ENCODE data around the gene ZFYVE28. TPM values are rescaled to one million over a fixed set of nuclear protein-coding genes. Genes with fewer than 3 reads are reported as not detected.

Gene ZFYVE28
- total RNA-seq, 2 experiments from 2014 or later = 26.2 to 28.0 TPM

DNA sequence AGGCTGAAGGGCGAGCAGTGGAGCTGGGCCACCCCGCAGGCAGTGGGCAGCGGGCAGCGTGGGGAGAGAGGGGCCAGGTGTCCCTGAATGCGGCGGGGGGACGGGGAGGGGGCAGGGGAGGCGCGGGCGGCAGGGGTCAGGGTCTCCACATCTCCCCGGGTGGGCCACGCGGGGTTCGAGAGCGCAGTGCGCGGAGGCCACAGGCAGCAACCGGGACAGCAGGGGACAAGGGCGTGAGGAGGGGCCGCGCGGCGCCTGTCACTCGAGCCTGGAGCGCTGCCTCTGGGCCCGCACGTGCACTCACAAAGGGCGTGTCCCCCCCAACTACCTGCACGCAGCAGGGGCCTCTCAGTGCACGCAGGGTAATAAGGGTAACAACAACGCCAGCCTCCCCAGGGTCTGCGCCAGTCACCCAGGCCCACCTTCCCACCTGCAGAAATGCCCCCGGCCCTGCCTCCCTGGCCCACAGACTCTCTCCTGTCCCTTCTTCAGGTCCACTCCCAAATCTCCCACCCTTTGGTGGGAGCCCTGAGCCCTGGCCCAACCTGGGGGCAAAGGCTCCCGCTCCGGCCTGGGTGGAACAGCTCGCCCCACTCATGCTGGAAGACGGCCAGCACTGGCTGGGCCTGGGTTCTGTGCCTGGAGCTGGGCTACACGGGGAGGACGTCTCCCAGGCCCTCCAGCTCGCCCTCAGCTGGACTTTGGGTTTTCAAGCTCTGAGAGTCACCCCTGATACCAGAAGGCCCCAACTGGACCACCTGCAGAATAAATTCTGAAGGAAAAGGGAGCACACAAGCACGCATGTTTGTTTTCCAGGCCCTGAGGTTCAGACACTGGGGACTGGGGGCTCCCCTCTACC, 53.2 kb downstream of the ZFYVE28 start:
- no peaks in the 10 kb centered on the region for H3K9me3 Mint-ChIP-seq
- H3K4me1 Mint-ChIP-seq (ENCODE audit: low read depth) = peaks cover 21% of the 10 kb centered on the region
- peak; percentile 41 for ATAC-seq (ENCODE audit: poor library complexity)
- peaks cover 35% of the 10 kb centered on the region for H3K4me1 ChIP-seq (ENCODE audit: insufficient read depth, low read length)
- no peaks in the 10 kb centered on the region for H3K27me3 Mint-ChIP-seq
- peaks cover 8 to 14% of the 10 kb centered on the region in 2 experiments for H3K9me3 ChIP-seq (ENCODE audit: control insufficient read depth in 1 of 2, insufficient read depth in 1 of 2, low read length in 2 of 2)
- TF ChIP-seq, protein P1, sequence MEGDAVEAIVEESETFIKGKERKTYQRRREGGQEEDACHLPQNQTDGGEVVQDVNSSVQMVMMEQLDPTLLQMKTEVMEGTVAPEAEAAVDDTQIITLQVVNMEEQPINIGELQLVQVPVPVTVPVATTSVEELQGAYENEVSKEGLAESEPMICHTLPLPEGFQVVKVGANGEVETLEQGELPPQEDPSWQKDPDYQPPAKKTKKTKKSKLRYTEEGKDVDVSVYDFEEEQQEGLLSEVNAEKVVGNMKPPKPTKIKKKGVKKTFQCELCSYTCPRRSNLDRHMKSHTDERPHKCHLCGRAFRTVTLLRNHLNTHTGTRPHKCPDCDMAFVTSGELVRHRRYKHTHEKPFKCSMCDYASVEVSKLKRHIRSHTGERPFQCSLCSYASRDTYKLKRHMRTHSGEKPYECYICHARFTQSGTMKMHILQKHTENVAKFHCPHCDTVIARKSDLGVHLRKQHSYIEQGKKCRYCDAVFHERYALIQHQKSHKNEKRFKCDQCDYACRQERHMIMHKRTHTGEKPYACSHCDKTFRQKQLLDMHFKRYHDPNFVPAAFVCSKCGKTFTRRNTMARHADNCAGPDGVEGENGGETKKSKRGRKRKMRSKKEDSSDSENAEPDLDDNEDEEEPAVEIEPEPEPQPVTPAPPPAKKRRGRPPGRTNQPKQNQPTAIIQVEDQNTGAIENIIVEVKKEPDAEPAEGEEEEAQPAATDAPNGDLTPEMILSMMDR (IDR thresholded peaks at IDR 0.05) = no peak
- no peaks in the 10 kb centered on the region for H3K36me3 Mint-ChIP-seq (ENCODE audit: low read depth)
- ChIA-PET CTCF (interaction anchor here (1.8 kb wide), 1 partner anchor 54 kb away, joined by 5 read pairs; the partner anchor contains the start of genes CFAP99 and ZFYVE28), POLR2A (interaction anchor here (1.5 kb wide), 1 partner anchor 47 kb away, joined by 5 read pairs; no protein-coding TSS in a partner anchor)
- peak overlapping the region; percentile 73 for H3K4me3 ChIP-seq (ENCODE audit: low read length)
- DNase-seq = peak in 4 of 14 experiments; percentile 4 to 49 (median 17)
- no peaks in the 10 kb centered on the region for H3K27me3 ChIP-seq (ENCODE audit: control insufficient read depth in 1 of 2, insufficient read depth in 2 of 2, low read length in 2 of 2)
- H3K4me3 Mint-ChIP-seq = peak overlapping the region; percentile 79
- no peak overlapping the region for H3K27ac ChIP-seq (ENCODE audit: low read depth in 1 of 2, low read length in 2 of 2)
- intact Hi-C loops (cut with DNase I, micrococcal nuclease) = loop anchor here in 1 of 2 experiments (2.0 kb wide), 1 partner anchor 48 kb away; no protein-coding TSS in a partner anchor
- H3K27ac Mint-ChIP-seq = peak overlapping the region; percentile 89
- no peaks in the 10 kb centered on the region for H3K36me3 ChIP-seq (ENCODE audit: insufficient read depth, low read length)

DNA sequence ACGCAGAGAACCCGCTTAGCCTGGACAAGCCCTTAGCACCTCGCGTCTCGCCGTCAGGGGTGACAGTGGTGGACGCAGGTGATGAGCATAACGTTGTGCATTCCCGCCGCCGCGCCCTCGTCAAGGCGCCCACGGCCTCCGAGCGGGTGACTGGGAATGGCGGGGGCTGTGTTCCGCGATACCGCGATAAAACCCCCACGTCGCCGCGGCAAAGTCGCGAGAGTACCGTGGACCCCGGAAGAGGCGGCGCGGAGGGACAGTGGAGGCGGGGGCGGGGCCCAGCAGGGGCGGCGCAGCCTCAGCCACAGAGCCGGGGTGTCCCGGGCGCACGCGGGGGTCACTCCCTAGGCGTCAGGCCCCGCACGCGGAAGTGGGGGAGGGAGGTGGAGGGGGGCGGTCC, 53.8 kb downstream of the ZFYVE28 start:
- TF ChIP-seq, protein P1 (IDR thresholded peaks at IDR 0.05) = no peak
- peak overlapping the region; percentile 89 for H3K27ac Mint-ChIP-seq
- Histone ChIP-seq H3K27me3 (ENCODE audit: control insufficient read depth in 1 of 2, insufficient read depth in 2 of 2, low read length in 2 of 2) (no peaks in the 10 kb centered on the region), H3K36me3 (ENCODE audit: insufficient read depth, low read length) (no peaks in the 10 kb centered on the region), H3K4me1 (ENCODE audit: insufficient read depth, low read length) (peaks cover 35% of the 10 kb centered on the region), H3K4me3 (ENCODE audit: low read length) (peak overlapping the region; percentile 73), H3K9me3 (ENCODE audit: control insufficient read depth in 1 of 2, insufficient read depth in 1 of 2, low read length in 2 of 2) (peaks cover 8 to 9% of the 10 kb centered on the region in 2 experiments), H3K27ac (ENCODE audit: low read depth in 1 of 2, low read length in 2 of 2) (peak overlapping the region; percentile 33 to 44)
- intact Hi-C loops (cut with DNase I, micrococcal nuclease) = loop anchor here (2.0 to 5.0 kb wide), 3 partner anchors 48 to 122 kb away; partner anchors contain the start of genes HAUS3 (in 1 of the 2), MXD4 (in 1 of the 2) and POLN (in 1 of the 2)
- CTCF ChIA-PET = interaction anchor here (1.0 kb wide), 1 partner anchor 54 kb away, joined by 3 read pairs; the partner anchor contains the start of genes CFAP99 and ZFYVE28
- peak overlapping the region; percentile 86 for H3K4me3 Mint-ChIP-seq
- peaks cover 21% of the 10 kb centered on the region for H3K4me1 Mint-ChIP-seq (ENCODE audit: low read depth)
- H3K27me3 Mint-ChIP-seq = no peaks in the 10 kb centered on the region
- H3K9me3 Mint-ChIP-seq = no peaks in the 10 kb centered on the region
- H3K36me3 Mint-ChIP-seq (ENCODE audit: low read depth) = no peaks in the 10 kb centered on the region
- POLR2A ChIA-PET = interaction anchor here (1.8 kb wide), 1 partner anchor 83 kb away, joined by 4 read pairs; no protein-coding TSS in a partner anchor
- DNase-seq = peak; percentile 41 to 82 (median 57)
- ATAC-seq (ENCODE audit: poor library complexity) = peak; percentile 85

DNA sequence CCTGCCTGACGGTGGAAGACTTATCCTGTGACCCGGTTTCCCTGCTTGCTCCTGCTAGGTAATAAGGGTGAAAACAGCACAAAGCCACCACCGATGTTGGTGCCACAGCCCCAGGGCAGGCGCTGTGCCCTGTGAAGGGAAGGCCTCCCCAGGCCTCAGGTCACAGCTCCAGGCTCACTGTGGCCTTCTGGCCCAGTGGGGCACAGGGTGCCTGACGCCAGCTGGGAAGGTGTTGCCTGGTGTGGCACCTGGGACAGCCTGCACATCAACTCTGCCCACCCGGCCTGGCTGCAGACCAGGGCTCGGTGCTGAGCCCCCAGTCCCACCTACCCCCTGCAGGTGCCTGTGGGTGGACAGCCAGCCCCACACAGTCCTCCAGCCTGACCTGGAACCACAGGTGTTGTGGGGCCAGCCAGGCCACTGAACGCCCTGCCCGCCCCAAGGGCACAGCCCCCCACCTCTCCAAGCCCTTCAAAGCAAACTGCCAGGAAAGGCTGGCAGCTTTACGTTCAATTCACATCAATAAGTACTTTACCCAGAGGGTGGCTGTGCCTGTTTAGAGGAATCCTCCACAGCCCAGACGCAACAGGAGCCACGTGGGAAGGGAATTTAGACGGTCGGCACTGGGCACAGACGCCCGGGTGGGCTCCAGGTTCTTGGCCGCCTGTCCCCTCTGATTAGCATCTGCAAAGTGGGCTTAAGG, 54.3 kb downstream of the ZFYVE28 start:
- POLR2A ChIA-PET = interaction anchor here (0.6 to 1.8 kb wide), 4 partner anchors 55 to 105 kb away, joined by 4 to 5 read pairs (median 4); partner anchors contain the start of genes CFAP99, MXD4 and RNF4

More for the DNA sequence above, 54.3 kb downstream of the ZFYVE28 start:
- Mint-ChIP-seq H3K36me3 (ENCODE audit: low read depth) (no peaks in the 10 kb centered on the region), H3K4me3 (peak overlapping the region; percentile 86), H3K9me3 (no peaks in the 10 kb centered on the region), H3K4me1 (ENCODE audit: low read depth) (peaks cover 21% of the 10 kb centered on the region), H3K27ac (peak overlapping the region; percentile 89), H3K27me3 (no peaks in the 10 kb centered on the region)
- DNase-seq (no peak), ATAC-seq (ENCODE audit: poor library complexity) (peak; percentile 35)
- CTCF ChIA-PET = interaction anchor here (0.5 to 1.0 kb wide), 2 partner anchors 38 to 55 kb away, joined by 3 read pairs; partner anchors contain the start of genes CFAP99 and ZFYVE28
- H3K36me3 ChIP-seq (ENCODE audit: insufficient read depth, low read length) = no peaks in the 10 kb centered on the region
- H3K4me3 ChIP-seq (ENCODE audit: low read length) = peak overlapping the region; percentile 73
- intact Hi-C loops (cut with DNase I, micrococcal nuclease) = loop anchor here (2.0 to 5.0 kb wide), 3 partner anchors 49 to 122 kb away; partner anchors contain the start of genes HAUS3 (in 1 of the 2), MXD4 (in 1 of the 2) and POLN (in 1 of the 2)
- peak overlapping the region; percentile 33 to 44 for H3K27ac ChIP-seq (ENCODE audit: low read depth in 1 of 2, low read length in 2 of 2)
- peaks cover 4 to 5% of the 10 kb centered on the region in 2 experiments for H3K9me3 ChIP-seq (ENCODE audit: control insufficient read depth in 1 of 2, insufficient read depth in 1 of 2, low read length in 2 of 2)
- no peaks in the 10 kb centered on the region for H3K27me3 ChIP-seq (ENCODE audit: control insufficient read depth in 1 of 2, insufficient read depth in 2 of 2, low read length in 2 of 2)
- TF ChIP-seq, protein P1 (IDR thresholded peaks at IDR 0.05) = no peak
- H3K4me1 ChIP-seq (ENCODE audit: insufficient read depth, low read length) = peaks cover 35% of the 10 kb centered on the region

All from CD4-positive, alpha-beta T cell (primary cell).